AG04450 (cell line): ENCODE measurements around the gene VPS51. TPM values are rescaled to one million over a fixed set of nuclear protein-coding genes. Genes with fewer than 3 reads are reported as not detected.
A peak's percentile ranks its signal among the peaks of the same experiment; 100 is the strongest.

Source experiments
- CTCF ChIA-PET: fragments of 300-600, 350-600 bp; formaldehyde crosslinking; extraction: SDS; loops from one replicate; lab custom pipeline; 2022; ENCODE audit warnings: antibody characterized with exemption, inconsistent platforms; lab: Charles Lee
- POLR2A ChIA-PET: fragments of 350-600 bp; formaldehyde crosslinking; extraction: SDS; loops from one replicate; lab custom pipeline; 2021; ENCODE audit warnings: antibody characterized with exemption, inconsistent platforms; lab: Yijun Ruan, JAX
- DNase-seq: peaks from one replicate; pipeline ENCODE4 v3.0.0-alpha.2; 2011; ENCODE audit warnings: low read depth, low spot score
- H3K27ac ChIP-seq: one replicate; pipeline ENCODE4 v1.5.1; 2012; ENCODE audit warnings: low read depth, low read length, control low read depth
- H3K27me3 ChIP-seq: one replicate; pipeline ENCODE4 v1.6.0; 2012; ENCODE audit warnings: low read length; ENCODE audit not compliant: control insufficient read depth, insufficient read depth
- H3K4me3 ChIP-seq: 2 replicates; pipeline ENCODE4 v1.5.1; 2011; ENCODE audit warnings: mild to moderate bottlenecking, low read depth, low read length, control low read depth
- H3K9me3 ChIP-seq: 2 replicates; pipeline ENCODE4 v1.5.1; 2012; ENCODE audit warnings: low read length; ENCODE audit not compliant: control insufficient read depth, insufficient read depth
- polyA plus RNA-seq: library from polyadenylated mRNA; depleted of rRNA; stranded (reverse); fragments of >200 nt; gene quantifications from 2 replicates; pipeline ENCODE4 v1.2.3, GENCODE V29; 2011
- TF ChIP-seq, protein P1 (sequence below): IDR thresholded peaks from 2 replicates; pipeline ENCODE4 v1.5.1; 2011; ENCODE audit warnings: low read depth, low read length, control low read depth, inconsistent platforms

The VPS51 gene
- polyA plus RNA-seq, 1 experiment: 38.9 TPM

GRCh38 chr11:65109231-65110198, 13.5 kb downstream of the VPS51 start:
- TF ChIP-seq, protein P1, sequence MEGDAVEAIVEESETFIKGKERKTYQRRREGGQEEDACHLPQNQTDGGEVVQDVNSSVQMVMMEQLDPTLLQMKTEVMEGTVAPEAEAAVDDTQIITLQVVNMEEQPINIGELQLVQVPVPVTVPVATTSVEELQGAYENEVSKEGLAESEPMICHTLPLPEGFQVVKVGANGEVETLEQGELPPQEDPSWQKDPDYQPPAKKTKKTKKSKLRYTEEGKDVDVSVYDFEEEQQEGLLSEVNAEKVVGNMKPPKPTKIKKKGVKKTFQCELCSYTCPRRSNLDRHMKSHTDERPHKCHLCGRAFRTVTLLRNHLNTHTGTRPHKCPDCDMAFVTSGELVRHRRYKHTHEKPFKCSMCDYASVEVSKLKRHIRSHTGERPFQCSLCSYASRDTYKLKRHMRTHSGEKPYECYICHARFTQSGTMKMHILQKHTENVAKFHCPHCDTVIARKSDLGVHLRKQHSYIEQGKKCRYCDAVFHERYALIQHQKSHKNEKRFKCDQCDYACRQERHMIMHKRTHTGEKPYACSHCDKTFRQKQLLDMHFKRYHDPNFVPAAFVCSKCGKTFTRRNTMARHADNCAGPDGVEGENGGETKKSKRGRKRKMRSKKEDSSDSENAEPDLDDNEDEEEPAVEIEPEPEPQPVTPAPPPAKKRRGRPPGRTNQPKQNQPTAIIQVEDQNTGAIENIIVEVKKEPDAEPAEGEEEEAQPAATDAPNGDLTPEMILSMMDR: no peak
- Histone ChIP-seq H3K27ac (no peak overlapping the region), H3K4me3 (no peak overlapping the region), H3K27me3 (no peaks in the 10 kb centered on the region), H3K9me3 (no peaks in the 10 kb centered on the region; the same call in 1 of the 2 replicates)
- ChIA-PET CTCF (interaction anchor here (0.8 to 5.2 kb wide), 8 partner anchors 7 to 234 kb away, joined by 3 to 48 read pairs (median 4); partner anchors contain the start of gene CAPN1), POLR2A (interaction anchor here (0.5 to 1.4 kb wide), 2 partner anchors 13 to 398 kb away, joined by 3 to 9 read pairs; partner anchors contain the start of gene VPS51)
- no peak for DNase-seq

DNA sequence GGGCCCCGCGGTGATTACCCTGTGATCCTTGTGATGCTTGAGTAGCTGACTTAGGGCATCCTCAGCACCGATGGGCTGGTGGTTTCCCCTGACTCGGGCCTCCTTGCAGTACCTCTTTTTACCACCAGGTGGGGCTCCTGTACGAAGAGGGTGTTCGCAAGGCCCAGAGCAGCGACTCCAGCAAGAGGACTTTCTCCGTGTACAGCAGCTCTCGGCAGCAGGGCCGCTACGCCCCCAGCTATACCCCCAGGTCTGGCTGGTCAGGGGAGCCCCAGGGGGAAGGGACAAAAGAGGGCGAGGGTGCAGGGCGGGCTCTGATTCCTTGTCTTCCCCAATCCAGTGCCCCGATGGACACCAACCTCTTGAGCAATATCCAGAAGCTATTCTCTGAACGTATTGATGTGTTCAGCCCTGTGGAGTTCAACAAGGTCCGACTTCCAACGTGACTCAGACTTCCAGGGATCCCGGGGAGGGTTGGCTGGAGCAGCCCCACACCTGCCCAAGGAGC, 14.4 kb downstream of the VPS51 start:
- POLR2A ChIA-PET: interaction anchor here (0.8 to 2.0 kb wide), 3 partner anchors 12 to 24 kb away, joined by 3 to 9 read pairs (median 7); partner anchors contain the start of genes FAU, MRPL49, SYVN1 and VPS51
- TF ChIP-seq, protein P1: peak; percentile 92
- no peak overlapping the region for H3K27ac ChIP-seq
- CTCF ChIA-PET: interaction anchor here (0.7 to 5.2 kb wide), 13 partner anchors 8 to 262 kb away, joined by 3 to 48 read pairs (median 4); partner anchors contain the start of gene CAPN1
- peak; percentile 61 for DNase-seq
- H3K27me3 ChIP-seq: no peaks in the 10 kb centered on the region
- H3K4me3 ChIP-seq: no peak overlapping the region
- no peaks in the 10 kb centered on the region; the same call in 1 of the 2 replicates for H3K9me3 ChIP-seq

DNA sequence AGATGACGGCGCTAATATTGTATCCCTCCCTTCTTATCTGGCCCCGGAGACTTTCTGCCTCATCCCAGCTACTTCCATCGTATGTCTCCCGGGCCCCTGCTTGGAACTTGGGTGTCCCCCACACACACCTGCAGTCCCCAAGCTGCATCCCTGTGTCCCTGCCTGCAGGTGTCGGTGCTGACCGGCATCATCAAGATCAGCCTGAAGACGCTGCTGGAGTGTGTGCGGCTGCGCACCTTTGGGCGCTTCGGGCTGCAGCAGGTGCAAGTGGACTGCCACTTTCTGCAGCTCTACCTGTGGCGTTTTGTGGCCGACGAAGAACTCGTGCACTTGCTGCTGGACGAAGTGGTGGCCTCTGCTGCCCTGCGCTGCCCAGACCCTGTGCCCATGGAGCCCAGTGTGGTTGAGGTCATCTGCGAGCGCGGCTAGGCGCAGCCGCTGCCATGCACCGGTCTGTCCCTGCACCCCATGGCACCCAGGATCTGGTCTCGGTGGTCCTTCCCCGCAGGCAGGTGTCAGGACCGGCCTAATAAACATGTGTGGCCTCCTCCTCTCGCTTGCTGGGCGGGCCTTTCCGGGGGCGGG, 15.2 kb downstream of the VPS51 start:
- no peaks in the 10 kb centered on the region; the same call in 1 of the 2 replicates for H3K9me3 ChIP-seq
- POLR2A ChIA-PET: interaction anchor here (0.6 to 2.0 kb wide), 4 partner anchors 11 to 141 kb away, joined by 3 to 9 read pairs (median 5); partner anchors contain the start of genes FAU, MRPL49, SYVN1 and VPS51
- no peak overlapping the region for H3K27ac ChIP-seq
- DNase-seq: no peak
- no peak overlapping the region for H3K4me3 ChIP-seq
- TF ChIP-seq, protein P1: no peak
- CTCF ChIA-PET: interaction anchor here (0.7 to 5.2 kb wide), 10 partner anchors 9 to 192 kb away, joined by 3 to 48 read pairs (median 4); partner anchors contain the start of gene CAPN1
- no peaks in the 10 kb centered on the region for H3K27me3 ChIP-seq

DNA sequence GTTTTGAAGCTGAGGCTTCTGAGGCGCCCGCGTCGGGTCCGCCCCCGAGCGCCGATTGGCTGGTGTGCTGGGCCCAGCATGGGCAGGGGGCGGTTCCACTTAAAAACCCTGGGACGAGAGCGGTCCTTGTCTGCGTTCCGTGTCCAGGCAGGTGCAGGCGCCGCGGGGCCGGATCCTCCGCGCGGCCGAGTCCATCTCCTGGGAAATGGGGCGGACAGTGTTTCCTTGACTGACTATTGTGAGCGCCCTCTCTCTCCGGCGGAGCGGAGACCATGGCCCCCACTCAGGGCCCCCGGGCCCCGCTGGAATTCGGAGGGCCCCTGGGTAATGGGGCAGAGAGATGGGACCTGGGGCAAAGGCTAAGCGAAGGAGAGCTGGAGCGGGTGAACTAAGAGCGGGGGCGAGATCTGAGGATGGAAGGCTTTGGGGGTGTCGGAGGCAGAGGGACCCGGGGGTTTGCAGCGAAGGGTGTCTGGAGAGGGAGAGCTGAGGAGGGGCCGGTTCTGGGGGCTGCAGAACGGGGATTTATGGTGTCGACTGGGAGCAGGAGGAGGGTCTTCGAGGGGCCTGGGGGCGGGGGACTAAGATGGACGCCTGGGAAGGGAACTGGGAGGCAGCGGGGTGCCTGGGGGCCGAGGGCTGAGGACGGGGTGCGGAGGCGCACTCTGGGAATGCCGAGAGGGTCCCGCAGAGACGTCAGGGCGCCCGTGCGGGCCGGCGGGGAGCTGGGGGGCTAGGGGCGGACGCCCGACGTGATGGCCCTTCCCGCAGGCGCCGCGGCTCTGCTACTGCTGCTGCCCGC, 15.9 kb downstream of the VPS51 start, which contains the start of gene TM7SF2:
Gene TM7SF2 (plus strand): TSS at position 129 of the 802 bp plus-strand sequence. CDS start 144 bp downstream, at position 273.
- peak within 1 kb of the TSS; percentile 62 for H3K4me3 ChIP-seq
- H3K9me3 ChIP-seq: no peaks in the 10 kb centered on the region; the same call in 1 of the 2 replicates
- no peaks in the 10 kb centered on the region for H3K27me3 ChIP-seq
- DNase-seq: peak; percentile 70
- CTCF ChIA-PET: interaction anchor here (0.7 to 5.2 kb wide), 9 partner anchors 9 to 227 kb away, joined by 3 to 48 read pairs (median 4); partner anchors contain the start of genes CAPN1, FAU and MRPL49
- POLR2A ChIA-PET: interaction anchor here (0.6 to 2.0 kb wide), 2 partner anchors 22 to 141 kb away, joined by 3 to 7 read pairs; partner anchors contain the start of gene SYVN1
- H3K27ac ChIP-seq: no peak within 1 kb of the TSS
- TF ChIP-seq, protein P1: no peak
